K562 (cell line): Measurements from ENCODE around the gene GPC2. TPM values are rescaled to one million over a fixed set of nuclear protein-coding genes. Genes with fewer than 3 reads are reported as not detected.

ENCODE experiments used
- CBX2 ChIP-seq: fragments of 200-600 bp; sonication (generic); IDR thresholded peaks from one replicate; pipeline ENCODE4 v1.6.1; 2012; ENCODE audit warnings: mild to moderate bottlenecking, low read length, inconsistent platforms; ENCODE audit not compliant: insufficient read depth, poor library complexity, severe bottlenecking
- CHCHD3 ChIP-seq: fragments of 250-450 bp; sonication (Bioruptor Pico); IDR thresholded peaks from 2 replicates; pipeline ENCODE4 v2.1.2; 2022; ENCODE audit warnings: mild to moderate bottlenecking
- CLOCK ChIP-seq: fragments of 250-450 bp; sonication (Bioruptor Pico); IDR thresholded peaks from 2 replicates; pipeline ENCODE4 v1.4.0; 2020; ENCODE audit warnings: mild to moderate bottlenecking, moderate library complexity, borderline replicate concordance
- DACH1 ChIP-seq: fragments of 450-650 bp; IDR thresholded peaks from 2 replicates; pipeline ENCODE4 v1.6.1; 2018; ENCODE audit not compliant: partially characterized antibody
- ELK1 ChIP-seq: sonication (generic); formaldehyde crosslinking; IDR thresholded peaks from 2 replicates; pipeline ENCODE4 v1.8.1; 2022; ENCODE audit warnings: missing genetic modification reagents
- ETV5 ChIP-seq: sonication (generic); formaldehyde crosslinking; IDR thresholded peaks from 2 replicates; pipeline ENCODE4 v1.4.0; 2020; ENCODE audit warnings: low read depth, mild to moderate bottlenecking, missing genetic modification reagents
- HDAC3 ChIP-seq: fragments of 450-650 bp; IDR thresholded peaks from 2 replicates; pipeline ENCODE4 v1.6.1; 2018; ENCODE audit warnings: borderline replicate concordance, mild to moderate bottlenecking, moderate library complexity; ENCODE audit not compliant: partially characterized antibody
- KAT2B ChIP-seq: IDR thresholded peaks from one replicate; pipeline ENCODE4 v1.6.1; 2012; ENCODE audit warnings: low read depth, mild to moderate bottlenecking, control low read depth, inconsistent platforms, low read length, moderate library complexity
- PCBP2 ChIP-seq: fragments of 200-400 bp; formaldehyde crosslinking; IDR thresholded peaks from 2 replicates; pipeline ENCODE4 v1.6.1; 2018; ENCODE audit warnings: low read length, low read depth, mild to moderate bottlenecking, moderate library complexity; ENCODE audit not compliant: poor library complexity, severe bottlenecking
- PKNOX1 ChIP-seq: fragments of 450-650 bp; IDR thresholded peaks from 2 replicates; pipeline ENCODE4 v1.6.1; 2016
- RBM25 ChIP-seq: fragments of 200-400 bp; formaldehyde crosslinking; IDR thresholded peaks from 2 replicates; pipeline ENCODE4 v1.6.1; 2018; ENCODE audit warnings: low read length, low read depth, moderate library complexity; ENCODE audit not compliant: severe bottlenecking
- SAFB2 ChIP-seq: fragments of 200-400 bp; formaldehyde crosslinking; IDR thresholded peaks from 2 replicates; pipeline ENCODE4 v1.6.1; 2018; ENCODE audit warnings: borderline replicate concordance, low read length, low read depth, moderate library complexity; ENCODE audit not compliant: severe bottlenecking
- SMARCA4 ChIP-seq: fragments of 450-650 bp; IDR thresholded peaks from 2 replicates; pipeline ENCODE4 v1.6.1; 2016
- SRSF1 ChIP-seq: fragments of 200-400 bp; formaldehyde crosslinking; IDR thresholded peaks from 2 replicates; pipeline ENCODE4 v1.6.1; 2017; ENCODE audit warnings: mild to moderate bottlenecking, low read depth, low read length, moderate library complexity
- SUPT5H ChIP-seq: fragments of 450-650 bp; IDR thresholded peaks from 2 replicates; pipeline ENCODE4 v1.6.1; 2016
- TAF7 ChIP-seq: fragments of 450-650 bp; IDR thresholded peaks from 2 replicates; pipeline ENCODE4 v1.6.1; 2016; ENCODE audit warnings: missing genetic modification characterization, missing compliant biosample characterization
- THRB ChIP-seq: fragments of 450-650 bp; formaldehyde crosslinking; conservative IDR thresholded peaks from 2 replicates; pipeline ENCODE4 v1.4.0; 2022; ENCODE audit warnings: mild to moderate bottlenecking, missing genetic modification characterization
- ZFX ChIP-seq: sonication (generic); formaldehyde crosslinking; IDR thresholded peaks from 2 replicates; pipeline ENCODE4 v1.8.0; 2022; ENCODE audit warnings: mild to moderate bottlenecking, missing genetic modification reagents, moderate library complexity
- ZNF146 ChIP-seq: IDR thresholded peaks from one replicate; pipeline ENCODE4 v1.6.1; 2018; ENCODE audit warnings: missing compliant biosample characterization; ENCODE audit not compliant: unreplicated experiment
- ZNF224 ChIP-seq: sonication (generic); formaldehyde crosslinking; IDR thresholded peaks from 2 replicates; pipeline ENCODE4 v1.8.0; 2022; ENCODE audit warnings: mild to moderate bottlenecking, missing genetic modification reagents
- ZNF707 ChIP-seq: fragments of 250-450 bp; sonication (Bioruptor Pico); conservative IDR thresholded peaks from 2 replicates; pipeline ENCODE4 v1.8.0; 2022; ENCODE audit warnings: inconsistent platforms, mild to moderate bottlenecking, moderate library complexity
- polyA plus RNA-seq, 8 experiments: library from polyadenylated mRNA; depleted of rRNA in 4 of 8; stranded (reverse) in 5 of 8; unstranded in 3 of 8; fragments of >200 nt; fragmentation: Nextera tagmentation in 2 of 8; fragmentation: Illumina TruSeq in 1 of 8; extraction: Ambion mirVana in 2 of 8; extraction: Trizol in 1 of 8; gene quantifications; 2 replicates each; pipeline versions ENCODE4 v1.2.1 to v1.2.3, GENCODE V29; 2011 to 2014; ENCODE audit warnings: inconsistent platforms in 1 of 8, missing spikeins in 1 of 8
- total RNA-seq, 7 experiments: library from RNA; depleted of rRNA in 6 of 7; stranded (reverse); fragments of >200 nt in 6 of 7; fragmentation: Illumina TruSeq in 2 of 7; extraction: Trizol in 2 of 7; gene quantifications; 2 replicates each; pipeline versions ENCODE4 v1.2.1 to v1.2.3, GENCODE V29; 2011 to 2021; ENCODE audit warnings: low replicate concordance in 1 of 7

Gene GPC2
- total and polyA plus RNA-seq, 9 of the 15 experiments (the other 6 are each of a cell fraction or from before 2014, with no cell fraction given) = 0.06 to 7.7 (median 1.4) TPM; not detected in 1

GRCh38 chr7:100119970-100120732, 57.0 kb downstream of the GPC2 start (continued):
- TF ChIP-seq HDAC3 (no peak), ZFX (CRISPR knock-in tag) (peak; percentile 74), SAFB2 (no peak), THRB (0 out of 2 replicates have a peak, but pooled peaks have one; percentile 36), SRSF1 (no peak), PCBP2 (no peak), KAT2B (no peak), DACH1 (no peak), ELK1 (no peak), ZNF146 (CRISPR knock-in tag) (no peak), PKNOX1 (peak; percentile 79), SMARCA4 (no peak), CBX2 (no peak), SUPT5H (no peak), TAF7 (tag) (no peak), CHCHD3 (CRISPR knock-in tag) (no peak), ZNF707 (CRISPR knock-in tag) (no peak), ZNF224 (CRISPR knock-in tag) (no peak), RBM25 (no peak), ETV5 (peak; percentile 15), CLOCK (no peak)
